Prostate gland (tissue), 2 donors: ENCODE results near the gene KRT33A.

ENCODE experiments used
- POLR2A ChIP-seq: fragments of 450-650 bp; IDR thresholded peaks from one replicate; pipeline ENCODE4 v1.6.1; 2016; ENCODE audit warnings: antibody characterized with exemption, mild to moderate bottlenecking
- POLR2AphosphoS5 ChIP-seq: sonication (generic); formaldehyde crosslinking; IDR thresholded peaks from one replicate; pipeline ENCODE4 v1.6.1; 2017; ENCODE audit warnings: antibody characterized with exemption
- TF ChIP-seq, protein P1 (sequence below), 4 experiments: fragments of 200-600 bp in 2 of 4; fragments of 450-650 bp in 2 of 4; sonication (generic) in 2 of 4; IDR thresholded peaks; 1 replicate in 3 of 4; 2 replicates in 1 of 4; pipeline ENCODE4 v1.5.1; 2016 to 2019; ENCODE audit warnings: antibody characterized with exemption in 4 of 4, mild to moderate bottlenecking in 2 of 4, moderate library complexity in 2 of 4

GRCh38 chr17:41334385-41335305 is 16.0 kb downstream of the KRT33A start:
- TF ChIP-seq, protein P1, sequence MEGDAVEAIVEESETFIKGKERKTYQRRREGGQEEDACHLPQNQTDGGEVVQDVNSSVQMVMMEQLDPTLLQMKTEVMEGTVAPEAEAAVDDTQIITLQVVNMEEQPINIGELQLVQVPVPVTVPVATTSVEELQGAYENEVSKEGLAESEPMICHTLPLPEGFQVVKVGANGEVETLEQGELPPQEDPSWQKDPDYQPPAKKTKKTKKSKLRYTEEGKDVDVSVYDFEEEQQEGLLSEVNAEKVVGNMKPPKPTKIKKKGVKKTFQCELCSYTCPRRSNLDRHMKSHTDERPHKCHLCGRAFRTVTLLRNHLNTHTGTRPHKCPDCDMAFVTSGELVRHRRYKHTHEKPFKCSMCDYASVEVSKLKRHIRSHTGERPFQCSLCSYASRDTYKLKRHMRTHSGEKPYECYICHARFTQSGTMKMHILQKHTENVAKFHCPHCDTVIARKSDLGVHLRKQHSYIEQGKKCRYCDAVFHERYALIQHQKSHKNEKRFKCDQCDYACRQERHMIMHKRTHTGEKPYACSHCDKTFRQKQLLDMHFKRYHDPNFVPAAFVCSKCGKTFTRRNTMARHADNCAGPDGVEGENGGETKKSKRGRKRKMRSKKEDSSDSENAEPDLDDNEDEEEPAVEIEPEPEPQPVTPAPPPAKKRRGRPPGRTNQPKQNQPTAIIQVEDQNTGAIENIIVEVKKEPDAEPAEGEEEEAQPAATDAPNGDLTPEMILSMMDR (IDR thresholded peaks at IDR 0.05): no peak
- TF ChIP-seq POLR2A (no peak), POLR2AphosphoS5 (no peak)
